ENCODE data around the gene PLEKHM2.

Gene PLEKHM2

DNA sequence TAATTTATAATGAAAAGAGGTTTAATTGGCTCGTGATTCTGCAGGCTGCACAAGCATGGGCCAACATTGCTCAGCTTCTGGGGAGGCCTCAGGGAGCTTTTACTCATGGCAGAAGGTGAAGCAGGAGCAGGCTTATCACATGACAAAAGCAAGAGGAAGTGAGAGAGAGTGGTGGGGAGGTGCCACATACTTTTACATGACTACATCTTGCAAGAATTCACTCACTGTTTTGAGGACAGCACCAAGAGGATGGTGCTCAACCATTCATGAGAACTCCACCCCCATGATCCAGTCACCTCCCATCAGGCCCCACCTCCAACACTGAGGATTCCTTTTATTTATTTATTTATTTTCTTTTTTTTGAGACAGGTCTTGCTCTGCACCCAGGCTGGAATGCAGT is 5.5 kb upstream of the PLEKHM2 start:
- no CpG with 5 or more reads among the region's 1 CpG for WGBS, 2 donors (ENCODE audit: extremely low coverage in 2 of 2, insufficient read length in 2 of 2, insufficient replicate concordance in 1 of 2)

DNA sequence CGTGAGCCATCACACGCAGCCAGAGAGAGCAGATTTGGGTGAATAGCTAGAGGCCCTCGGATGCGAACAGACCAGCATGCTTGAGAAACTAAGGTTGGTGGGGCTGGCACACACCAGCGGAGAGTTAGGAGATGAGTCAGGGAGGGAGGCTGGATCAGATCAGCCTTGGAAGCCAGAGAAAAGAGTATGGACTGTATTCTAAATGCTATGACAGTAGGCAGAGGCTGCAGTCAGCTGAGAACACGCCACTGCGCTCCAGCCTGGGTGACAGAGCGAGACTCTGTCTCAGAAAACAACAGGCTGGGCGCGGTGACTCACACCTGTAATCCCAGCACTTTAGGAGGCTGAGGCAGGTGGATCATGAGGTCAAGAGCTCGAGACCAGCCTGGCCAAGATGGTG is 4.0 kb upstream of the PLEKHM2 start:
- Histone ChIP-seq H2BK15ac (ENCODE audit: low read length) (no peak overlapping the region), H3K4ac (ENCODE audit: low read length) (no peak overlapping the region), H3K14ac (ENCODE audit: low read length) (no peak overlapping the region), H3K4me3 (ENCODE audit: low read length in 2 of 2) (no peak overlapping the region), H3K18ac (ENCODE audit: low read length) (no peak overlapping the region), H3K36me3 (replicated peaks in 1 of 2; ENCODE audit: control insufficient read depth in 2 of 2, insufficient read depth in 2 of 2, low read length in 2 of 2) (no peaks in the 10 kb centered on the region), H3K9ac (ENCODE audit: low read depth, low read length, poor library complexity) (no peak overlapping the region), H2AFZ (ENCODE audit: low read length) (no peak overlapping the region), H3K27me3 (ENCODE audit: control insufficient read depth in 3 of 3, insufficient read depth in 3 of 3, low read depth in 1 of 3, low read length in 3 of 3) (no peaks in the 10 kb centered on the region), H3K9me3 (replicated peaks in 1 of 2; ENCODE audit: control insufficient read depth in 2 of 2, insufficient read depth in 1 of 2, low read depth in 1 of 2, low read length in 2 of 2) (peaks cover 1 to 14% of the 10 kb centered on the region in 2 donors), H3K4me2 (ENCODE audit: insufficient read depth, low read length, poor library complexity, severe bottlenecking) (no peak overlapping the region), H3K79me1 (ENCODE audit: low read depth, low read length) (peaks cover 1% of the 10 kb centered on the region), H4K8ac (ENCODE audit: low read depth, low read length) (no peak overlapping the region), H2BK5ac (ENCODE audit: low read length) (no peak overlapping the region), H3K27ac (replicated peaks; ENCODE audit: low read length) (no peak overlapping the region), H4K91ac (ENCODE audit: low read depth, low read length, poor library complexity) (no peak overlapping the region), H3K4me1 (ENCODE audit: control insufficient read depth in 2 of 2, insufficient read depth in 1 of 2, low read depth in 1 of 2, low read length in 2 of 2) (peaks cover 4 to 6% of the 10 kb centered on the region in 2 donors), H2AK5ac (ENCODE audit: low read depth, low read length) (no peak overlapping the region), H2BK12ac (ENCODE audit: low read length) (no peak overlapping the region), H3K23ac (ENCODE audit: low read depth, low read length, poor library complexity) (no peak overlapping the region), H2BK120ac (ENCODE audit: low read depth, low read length) (no peak overlapping the region)
- no peak for DNase-seq (ENCODE audit: low spot score)
- no CpG with 5 or more reads among the region's 11 CpGs for WGBS, 2 donors (ENCODE audit: extremely low coverage in 2 of 2, insufficient read length in 2 of 2, insufficient replicate concordance in 1 of 2)

More for the DNA sequence above, 5.5 kb upstream of the PLEKHM2 start:
- no peak overlapping the region for H4K91ac ChIP-seq (ENCODE audit: low read depth, low read length, poor library complexity)
- no peak overlapping the region for H3K18ac ChIP-seq (ENCODE audit: low read length)
- H3K9me3 ChIP-seq (replicated peaks in 1 of 2; ENCODE audit: control insufficient read depth in 2 of 2, insufficient read depth in 1 of 2, low read depth in 1 of 2, low read length in 2 of 2): peaks cover 1 to 14% of the 10 kb centered on the region in 2 donors
- no peak overlapping the region for H3K4ac ChIP-seq (ENCODE audit: low read length)
- no peak overlapping the region for H3K4me3 ChIP-seq (ENCODE audit: low read length in 2 of 2)
- no peaks in the 10 kb centered on the region for H3K36me3 ChIP-seq (replicated peaks in 1 of 2; ENCODE audit: control insufficient read depth in 2 of 2, insufficient read depth in 2 of 2, low read length in 2 of 2)
- no peak overlapping the region for H3K23ac ChIP-seq (ENCODE audit: low read depth, low read length, poor library complexity)
- H3K4me2 ChIP-seq (ENCODE audit: insufficient read depth, low read length, poor library complexity, severe bottlenecking): no peak overlapping the region
- peaks cover under 1 to 2% of the 10 kb centered on the region in 2 donors for H3K4me1 ChIP-seq (ENCODE audit: control insufficient read depth in 2 of 2, insufficient read depth in 1 of 2, low read depth in 1 of 2, low read length in 2 of 2)
- H3K79me1 ChIP-seq (ENCODE audit: low read depth, low read length): no peaks in the 10 kb centered on the region
- H2BK12ac ChIP-seq (ENCODE audit: low read length): no peak overlapping the region
- H2AK5ac ChIP-seq (ENCODE audit: low read depth, low read length): no peak overlapping the region
- no peak overlapping the region for H2BK15ac ChIP-seq (ENCODE audit: low read length)
- H2BK120ac ChIP-seq (ENCODE audit: low read depth, low read length): no peak overlapping the region
- H2BK5ac ChIP-seq (ENCODE audit: low read length): no peak overlapping the region
- H3K27ac ChIP-seq (replicated peaks; ENCODE audit: low read length): no peak overlapping the region
- H3K9ac ChIP-seq (ENCODE audit: low read depth, low read length, poor library complexity): no peak overlapping the region
- no peak for DNase-seq (ENCODE audit: low spot score)
- H3K27me3 ChIP-seq (ENCODE audit: control insufficient read depth in 3 of 3, insufficient read depth in 3 of 3, low read depth in 1 of 3, low read length in 3 of 3): no peaks in the 10 kb centered on the region
- no peak overlapping the region for H2AFZ ChIP-seq (ENCODE audit: low read length)
- H4K8ac ChIP-seq (ENCODE audit: low read depth, low read length): no peak overlapping the region
- H3K14ac ChIP-seq (ENCODE audit: low read length): no peak overlapping the region

DNA sequence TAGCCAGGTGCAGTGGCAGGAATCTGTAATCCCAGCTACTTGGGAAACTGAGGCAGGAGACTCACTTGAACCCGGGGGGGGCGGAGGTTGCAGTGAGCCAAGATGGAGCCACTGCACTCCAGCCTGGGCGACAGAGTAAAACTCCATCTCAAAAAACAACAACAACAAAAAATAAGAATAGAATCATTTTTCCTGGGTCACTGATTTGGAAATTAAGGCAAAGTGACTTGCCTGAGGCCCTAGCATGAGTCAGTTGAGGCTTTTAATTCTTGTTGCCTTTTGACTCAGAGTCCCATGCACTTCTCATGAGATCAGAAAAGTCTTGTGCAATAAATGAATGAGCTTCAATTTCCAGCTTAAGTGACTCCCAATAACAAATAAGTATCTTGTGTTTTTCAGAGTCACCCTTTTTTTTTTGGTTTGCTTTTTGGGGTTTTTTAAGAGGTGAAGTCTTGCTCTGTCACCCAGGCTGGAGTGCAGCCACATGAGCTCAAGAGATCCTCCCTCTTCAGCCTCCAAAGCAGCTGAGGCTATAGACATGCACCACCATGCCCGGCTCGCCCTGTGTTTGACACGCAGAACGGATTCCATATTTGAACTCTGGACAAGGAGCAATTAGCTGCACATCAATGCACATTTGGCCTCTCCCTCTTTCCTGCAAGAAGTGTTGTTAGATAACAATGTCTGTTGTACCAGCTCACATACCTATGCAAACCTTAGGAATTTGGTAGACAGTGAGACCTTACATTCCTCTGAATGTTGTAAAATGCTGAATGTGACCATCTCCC is 3.4 kb upstream of the PLEKHM2 start:
- Histone ChIP-seq H2BK12ac (ENCODE audit: low read length) (no peak overlapping the region), H3K14ac (ENCODE audit: low read length) (no peak overlapping the region), H4K91ac (ENCODE audit: low read depth, low read length, poor library complexity) (no peak overlapping the region), H2AFZ (ENCODE audit: low read length) (no peak overlapping the region), H3K4me1 (ENCODE audit: control insufficient read depth in 2 of 2, insufficient read depth in 1 of 2, low read depth in 1 of 2, low read length in 2 of 2) (peaks cover 5 to 8% of the 10 kb centered on the region in 2 donors), H3K18ac (ENCODE audit: low read length) (no peak overlapping the region), H3K79me1 (ENCODE audit: low read depth, low read length) (peaks cover 1% of the 10 kb centered on the region), H3K4me3 (ENCODE audit: low read length in 2 of 2) (no peak overlapping the region), H3K9me3 (replicated peaks in 1 of 2; ENCODE audit: control insufficient read depth in 2 of 2, insufficient read depth in 1 of 2, low read depth in 1 of 2, low read length in 2 of 2) (peaks cover 1 to 14% of the 10 kb centered on the region in 2 donors), H3K23ac (ENCODE audit: low read depth, low read length, poor library complexity) (no peak overlapping the region), H2AK5ac (ENCODE audit: low read depth, low read length) (no peak overlapping the region), H2BK5ac (ENCODE audit: low read length) (no peak overlapping the region), H2BK120ac (ENCODE audit: low read depth, low read length) (no peak overlapping the region), H3K27me3 (ENCODE audit: control insufficient read depth in 3 of 3, insufficient read depth in 3 of 3, low read depth in 1 of 3, low read length in 3 of 3) (no peaks in the 10 kb centered on the region), H4K8ac (ENCODE audit: low read depth, low read length) (no peak overlapping the region), H3K4me2 (ENCODE audit: insufficient read depth, low read length, poor library complexity, severe bottlenecking) (no peak overlapping the region), H3K4ac (ENCODE audit: low read length) (no peak overlapping the region), H3K27ac (replicated peaks; ENCODE audit: low read length) (no peak overlapping the region), H3K9ac (ENCODE audit: low read depth, low read length, poor library complexity) (no peak overlapping the region), H3K36me3 (replicated peaks in 1 of 2; ENCODE audit: control insufficient read depth in 2 of 2, insufficient read depth in 2 of 2, low read length in 2 of 2) (no peaks in the 10 kb centered on the region), H2BK15ac (ENCODE audit: low read length) (no peak overlapping the region)
- no CpG with 5 or more reads among the region's 7 CpGs for WGBS, 2 donors (ENCODE audit: extremely low coverage in 2 of 2, insufficient read length in 2 of 2, insufficient replicate concordance in 1 of 2)
- no peak for DNase-seq (ENCODE audit: low spot score)

DNA sequence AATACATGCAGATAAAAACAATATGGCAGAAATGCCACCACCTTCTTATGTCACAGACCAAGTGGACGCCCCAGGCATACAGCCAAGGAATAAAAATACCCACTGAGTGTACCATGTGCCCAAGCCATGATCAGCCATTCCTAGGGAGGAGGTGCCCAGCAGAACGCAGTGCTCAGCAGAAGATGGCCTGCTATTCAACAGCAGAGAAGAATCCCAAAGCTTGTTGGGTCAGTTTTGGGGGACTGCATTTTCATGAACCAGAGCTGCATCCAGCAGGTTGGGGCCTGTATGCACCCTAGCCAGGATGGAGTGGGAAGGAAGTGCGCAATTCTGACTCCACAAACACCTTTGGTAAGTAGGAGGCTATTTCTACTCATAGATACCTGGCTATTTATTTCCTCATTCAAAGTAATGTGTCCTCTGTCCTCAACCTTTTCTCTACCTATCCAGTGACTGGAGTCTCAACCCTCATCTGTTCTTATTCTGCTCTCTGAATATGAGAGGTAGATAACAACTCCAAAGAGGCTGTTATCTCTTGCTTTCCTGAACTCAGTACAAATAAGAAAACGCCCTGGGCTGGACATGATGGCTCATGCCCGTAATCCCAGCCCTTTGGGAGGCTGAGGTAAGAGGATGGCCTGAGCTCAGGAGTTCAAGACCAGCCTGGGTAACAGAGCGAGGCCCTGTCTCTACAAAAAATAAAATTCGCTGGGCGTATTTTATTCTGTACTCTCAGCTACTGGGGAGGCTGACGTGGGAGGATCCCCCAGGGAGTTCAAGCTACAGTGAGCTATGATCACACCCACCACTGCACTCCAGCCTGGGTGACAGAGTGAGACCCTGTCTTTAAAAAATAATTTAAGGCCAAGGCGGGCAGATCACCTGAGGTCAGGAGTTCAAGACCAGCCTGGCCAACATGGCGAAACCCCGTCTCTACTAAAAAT is 2.5 kb upstream of the PLEKHM2 start:
- H3K23ac ChIP-seq (ENCODE audit: low read depth, low read length, poor library complexity): no peak overlapping the region
- H3K9me3 ChIP-seq (replicated peaks in 1 of 2; ENCODE audit: control insufficient read depth in 2 of 2, insufficient read depth in 1 of 2, low read depth in 1 of 2, low read length in 2 of 2): peaks cover 1 to 14% of the 10 kb centered on the region in 2 donors
- H3K27me3 ChIP-seq (ENCODE audit: control insufficient read depth in 3 of 3, insufficient read depth in 3 of 3, low read depth in 1 of 3, low read length in 3 of 3): no peaks in the 10 kb centered on the region
- no peak overlapping the region for H2BK12ac ChIP-seq (ENCODE audit: low read length)
- H3K9ac ChIP-seq (ENCODE audit: low read depth, low read length, poor library complexity): no peak overlapping the region
- no peak overlapping the region for H2BK15ac ChIP-seq (ENCODE audit: low read length)
- H3K4ac ChIP-seq (ENCODE audit: low read length): no peak overlapping the region
- WGBS, 2 donors (ENCODE audit: extremely low coverage in 2 of 2, insufficient read length in 2 of 2, insufficient replicate concordance in 1 of 2): no CpG with 5 or more reads among the region's 12 CpGs
- H4K91ac ChIP-seq (ENCODE audit: low read depth, low read length, poor library complexity): no peak overlapping the region
- no peak overlapping the region for H3K18ac ChIP-seq (ENCODE audit: low read length)
- no peak overlapping the region for H3K4me3 ChIP-seq (ENCODE audit: low read length in 2 of 2)
- no peak overlapping the region for H2AFZ ChIP-seq (ENCODE audit: low read length)
- no peak overlapping the region for H3K4me2 ChIP-seq (ENCODE audit: insufficient read depth, low read length, poor library complexity, severe bottlenecking)
- DNase-seq (ENCODE audit: low spot score): no peak
- no peak overlapping the region for H2AK5ac ChIP-seq (ENCODE audit: low read depth, low read length)
- H3K36me3 ChIP-seq (replicated peaks in 1 of 2; ENCODE audit: control insufficient read depth in 2 of 2, insufficient read depth in 2 of 2, low read length in 2 of 2): no peaks in the 10 kb centered on the region
- H2BK120ac ChIP-seq (ENCODE audit: low read depth, low read length): no peak overlapping the region
- H3K14ac ChIP-seq (ENCODE audit: low read length): no peak overlapping the region
- H4K8ac ChIP-seq (ENCODE audit: low read depth, low read length): no peak overlapping the region
- no peak overlapping the region for H3K27ac ChIP-seq (replicated peaks; ENCODE audit: low read length)
- peaks cover 5 to 8% of the 10 kb centered on the region in 2 donors for H3K4me1 ChIP-seq (ENCODE audit: control insufficient read depth in 2 of 2, insufficient read depth in 1 of 2, low read depth in 1 of 2, low read length in 2 of 2)
- no peak overlapping the region for H2BK5ac ChIP-seq (ENCODE audit: low read length)
- H3K79me1 ChIP-seq (ENCODE audit: low read depth, low read length): peaks cover 1% of the 10 kb centered on the region
